Endodermal cell (in vitro differentiated cells): ENCODE results near the gene DNAJC5. TPM values are rescaled to one million over a fixed set of nuclear protein-coding genes. Genes with fewer than 3 reads are reported as not detected.

Experiments
- DNase-seq: peaks from one replicate; pipeline ENCODE4 v3.0.0-alpha.2; 2017
- H3K27ac ChIP-seq: 2 replicates; pipeline ENCODE4 v1.5.1; 2013; ENCODE audit warnings: mild to moderate bottlenecking, low read depth, low read length, moderate library complexity
- H3K27me3 ChIP-seq: 2 replicates; pipeline ENCODE4 v1.6.1; 2013; ENCODE audit warnings: mild to moderate bottlenecking, low read length, moderate library complexity; ENCODE audit not compliant: insufficient read depth, control insufficient read depth, poor library complexity, severe bottlenecking
- H3K36me3 ChIP-seq: 2 replicates; pipeline ENCODE4 v1.7.0; 2013; ENCODE audit warnings: mild to moderate bottlenecking, low read length, moderate library complexity; ENCODE audit not compliant: control insufficient read depth, insufficient read depth
- H3K4me1 ChIP-seq: one replicate; pipeline ENCODE4 v1.7.0; 2013; ENCODE audit warnings: low read length; ENCODE audit not compliant: control insufficient read depth, insufficient read depth
- H3K4me3 ChIP-seq: 2 replicates; pipeline ENCODE4 v1.5.1; 2013; ENCODE audit warnings: mild to moderate bottlenecking, low read length, moderate library complexity
- H3K9ac ChIP-seq: 2 replicates; pipeline ENCODE4 v1.6.1; 2013; ENCODE audit warnings: mild to moderate bottlenecking, low read length, moderate library complexity; ENCODE audit not compliant: poor library complexity, severe bottlenecking; ENCODE audit errors: extremely low read depth
- H3K9me3 ChIP-seq: 2 replicates; pipeline ENCODE4 v1.6.1; 2013; ENCODE audit warnings: mild to moderate bottlenecking, low read length, moderate library complexity; ENCODE audit not compliant: control insufficient read depth
- H3K27ac Mint-ChIP-seq: 2 replicates; pipeline ENCODE4 v1.8.0; 2020; ENCODE audit warnings: mixed read lengths
- H3K27me3 Mint-ChIP-seq: 2 replicates; pipeline ENCODE4 v1.8.0; 2021; ENCODE audit warnings: mild to moderate bottlenecking, mixed read lengths; ENCODE audit not compliant: insufficient read depth
- H3K36me3 Mint-ChIP-seq: 2 replicates; pipeline ENCODE4 v1.8.0; 2020; ENCODE audit warnings: low read depth, mixed read lengths
- H3K4me1 Mint-ChIP-seq: 2 replicates; pipeline ENCODE4 v1.8.0; 2020; ENCODE audit warnings: mixed read lengths
- H3K4me3 Mint-ChIP-seq: 2 replicates; pipeline ENCODE4 v1.8.0; 2020; ENCODE audit warnings: mild to moderate bottlenecking, moderate library complexity, mixed read lengths
- H3K9me3 Mint-ChIP-seq: 2 replicates; pipeline ENCODE4 v1.8.0; 2020; ENCODE audit warnings: mild to moderate bottlenecking, mixed read lengths
- CTCF ChIP-seq: fragments of 200-600 bp; sonication (generic); conservative IDR thresholded peaks from 2 replicates; pipeline ENCODE4 v1.5.0; 2021; ENCODE audit warnings: antibody characterized with exemption, mild to moderate bottlenecking
- WGBS, 2 experiments: methylation state at CpG; one replicate each; pipeline versions ENCODE4 v1.1.5 to v1.1.7; 2013; ENCODE audit warnings: missing lambda C conversion rate in 2 of 2, mixed read lengths in 1 of 2; ENCODE audit not compliant: insufficient coverage in 1 of 2, insufficient read length in 1 of 2; 5-methylcytosine and 5-hydroxymethylcytosine counted together
- total RNA-seq, 2 donors: library from RNA; stranded (reverse); fragmentation: NEBNext Ultra II Directional in 1 of 2; extraction: Animal tissue kit (Norgen Biotek cat#: 25700) in 1 of 2; gene quantifications; 2 replicates in 1 of 2; 3 replicates in 1 of 2; pipeline ENCODE4 v1.2.1, GENCODE V29; 2021

Gene DNAJC5
- total RNA-seq, 2 donors from 2014 or later: 25.8 to 26.8 TPM

GRCh38 chr20:63977739-63978276 lies 82.9 kb downstream of the DNAJC5 start:
- Mint-ChIP-seq H3K27ac (no peak overlapping the region), H3K36me3 (peaks cover 9% of the 10 kb centered on the region), H3K4me3 (peak overlapping the region; percentile 88), H3K27me3 (peaks cover 11% of the 10 kb centered on the region), H3K4me1 (peaks cover 19% of the 10 kb centered on the region), H3K9me3 (no peaks in the 10 kb centered on the region)
- H3K9ac ChIP-seq: no peak overlapping the region
- H3K36me3 ChIP-seq: peaks cover 4% of the 10 kb centered on the region
- WGBS, 2 experiments: 80 to 81% methylated on average over 11 to 16 of the region's 16 CpGs
- peak; percentile 55 for DNase-seq
- TF ChIP-seq CTCF: no peak
- no peak overlapping the region for H3K27ac ChIP-seq
- H3K27me3 ChIP-seq: no peaks in the 10 kb centered on the region
- H3K4me3 ChIP-seq: peak overlapping the region; percentile 81
- peaks cover 9% of the 10 kb centered on the region for H3K4me1 ChIP-seq
- H3K9me3 ChIP-seq: no peaks in the 10 kb centered on the region

- Mint-ChIP-seq H3K9me3 (no peaks in the 10 kb centered on the region), H3K4me1 (peaks cover 19% of the 10 kb centered on the region), H3K27me3 (peaks cover 10% of the 10 kb centered on the region), H3K27ac (no peak overlapping the region), H3K4me3 (peak overlapping the region; percentile 88), H3K36me3 (peaks cover 15% of the 10 kb centered on the region)
- Histone ChIP-seq H3K9ac (peak overlapping the region; percentile 6), H3K27ac (no peak overlapping the region), H3K9me3 (no peaks in the 10 kb centered on the region), H3K4me3 (peak overlapping the region; percentile 81), H3K36me3 (peaks cover 10% of the 10 kb centered on the region), H3K4me1 (peaks cover 9% of the 10 kb centered on the region), H3K27me3 (no peaks in the 10 kb centered on the region)
- peak; percentile 91 for DNase-seq
- no peak for TF ChIP-seq CTCF
- 10 to 17% methylated on average over 16 to 51 of the region's 52 CpGs for WGBS, 2 experiments
Observed at GRCh38 chr20:63978319-63979228, 83.6 kb downstream of the DNAJC5 start.

GRCh38 chr20:63979229-63979556 lies 84.3 kb downstream of the DNAJC5 start:
- Mint-ChIP-seq H3K4me1 (peaks cover 19% of the 10 kb centered on the region), H3K27ac (no peak overlapping the region), H3K36me3 (peaks cover 18% of the 10 kb centered on the region), H3K4me3 (peak overlapping the region; percentile 88), H3K27me3 (peaks cover 10% of the 10 kb centered on the region), H3K9me3 (no peaks in the 10 kb centered on the region)
- peaks cover 9% of the 10 kb centered on the region for H3K4me1 ChIP-seq
- H3K9me3 ChIP-seq: no peaks in the 10 kb centered on the region
- H3K4me3 ChIP-seq: peak overlapping the region; percentile 81
- peaks cover 14% of the 10 kb centered on the region for H3K36me3 ChIP-seq
- H3K27me3 ChIP-seq: no peaks in the 10 kb centered on the region
- DNase-seq: peak; percentile 66
- H3K9ac ChIP-seq: peak overlapping the region; percentile 6
- TF ChIP-seq CTCF: no peak
- H3K27ac ChIP-seq: no peak overlapping the region
- 0% methylated on average over 4 to 47 of the region's 47 CpGs for WGBS, 2 experiments
